Smooth muscle cell of the umbilical artery (primary cell): ENCODE data around the gene SPDL1. TPM values are rescaled to one million over a fixed set of nuclear protein-coding genes. Genes with fewer than 3 reads are reported as not detected.

ENCODE experiments used
- total RNA-seq: library from RNA; depleted of rRNA; stranded (reverse); fragments of >200 nt; gene quantifications from 2 replicates; pipeline ENCODE4 v1.2.3, GENCODE V29; 2014

SPDL1 gene, protein sequence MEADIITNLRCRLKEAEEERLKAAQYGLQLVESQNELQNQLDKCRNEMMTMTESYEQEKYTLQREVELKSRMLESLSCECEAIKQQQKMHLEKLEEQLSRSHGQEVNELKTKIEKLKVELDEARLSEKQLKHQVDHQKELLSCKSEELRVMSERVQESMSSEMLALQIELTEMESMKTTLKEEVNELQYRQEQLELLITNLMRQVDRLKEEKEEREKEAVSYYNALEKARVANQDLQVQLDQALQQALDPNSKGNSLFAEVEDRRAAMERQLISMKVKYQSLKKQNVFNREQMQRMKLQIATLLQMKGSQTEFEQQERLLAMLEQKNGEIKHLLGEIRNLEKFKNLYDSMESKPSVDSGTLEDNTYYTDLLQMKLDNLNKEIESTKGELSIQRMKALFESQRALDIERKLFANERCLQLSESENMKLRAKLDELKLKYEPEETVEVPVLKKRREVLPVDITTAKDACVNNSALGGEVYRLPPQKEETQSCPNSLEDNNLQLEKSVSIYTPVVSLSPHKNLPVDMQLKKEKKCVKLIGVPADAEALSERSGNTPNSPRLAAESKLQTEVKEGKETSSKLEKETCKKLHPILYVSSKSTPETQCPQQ
- 27.0 and 41.2 TPM in 2 replicates for total RNA-seq

DNA sequence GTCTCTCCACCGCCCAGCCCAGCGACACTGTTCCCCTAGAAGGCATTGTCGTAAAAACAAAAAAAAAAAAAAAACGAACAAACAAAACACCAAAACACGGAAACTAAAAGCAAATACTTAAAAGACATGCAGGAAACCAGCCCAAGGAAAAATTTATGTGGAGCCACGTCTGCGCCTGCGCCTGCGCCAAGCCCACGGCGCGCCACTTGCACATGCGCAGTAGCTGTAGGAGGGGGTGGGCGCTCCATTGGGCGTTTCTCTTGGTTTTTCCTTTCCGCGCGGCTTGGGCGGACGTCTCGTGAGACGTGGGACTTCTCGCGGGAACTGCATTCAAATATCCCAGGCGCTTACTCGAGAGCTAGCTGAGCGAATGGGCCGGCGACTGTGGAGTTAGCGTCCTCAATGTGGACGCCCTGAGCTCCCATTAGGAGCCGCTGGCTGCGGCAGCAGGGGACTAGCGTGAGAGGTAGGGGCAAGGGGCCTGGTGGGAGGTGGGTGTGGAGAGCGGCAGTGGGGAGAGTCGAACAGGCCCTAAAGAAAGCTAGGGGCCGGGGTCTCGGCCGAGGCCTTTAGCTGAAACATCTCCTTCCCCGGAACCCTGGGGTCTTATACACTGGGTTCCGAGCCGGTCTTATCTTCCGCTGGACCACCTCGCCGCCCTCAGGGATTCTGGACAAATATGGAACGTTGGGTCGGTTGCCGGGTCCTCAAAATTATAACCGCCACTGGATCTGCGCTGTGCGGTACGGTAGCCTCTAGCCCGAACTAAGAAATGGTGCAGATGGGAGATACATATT is at the start of gene SPDL1:
Gene SPDL1, plus strand, starts transcription at position 350 of the 797 bp plus-strand sequence. CDS start 4,644 bp downstream, outside the sequence.

DNA sequence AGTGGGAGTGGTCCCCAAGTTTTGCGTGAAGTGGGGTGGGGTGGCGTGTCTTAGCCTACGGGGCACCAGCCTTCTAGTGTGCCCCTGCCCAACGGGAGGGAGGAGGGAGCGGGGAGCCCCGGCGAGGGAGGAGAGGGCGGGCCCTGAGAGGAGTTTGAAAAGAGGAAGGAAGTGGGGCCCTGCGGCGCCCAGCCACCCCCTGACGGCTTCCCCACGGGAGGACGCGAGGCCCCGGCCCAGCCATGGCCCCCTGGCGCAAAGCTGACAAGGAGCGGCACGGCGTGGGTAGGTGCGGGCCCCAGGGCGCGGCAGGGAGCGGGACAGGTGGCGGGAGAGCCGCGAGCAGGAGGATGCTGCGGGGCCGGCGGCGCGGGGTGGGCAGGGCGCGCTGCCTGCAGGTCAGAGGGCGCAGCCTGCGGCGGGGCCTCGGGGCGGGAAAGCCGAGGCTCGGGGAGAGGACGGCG is 53.5 kb downstream of the SPDL1 start, which contains the start of gene DOCK2:
Gene DOCK2, plus strand, starts transcription at position 191 of the 464 bp plus-strand sequence. Its CDS starts 52 bp downstream, at position 243.

Other genes with a start within 250 kb of the SPDL1 start
- 3.0 and 5.4 TPM in 2 replicates for gene DOCK2, start 53.5 kb downstream of the SPDL1 start, total RNA-seq